Fibroblast of villous mesenchyme (primary cell): Measurements from ENCODE around the gene SALL4. TPM values are rescaled to one million over a fixed set of nuclear protein-coding genes. Genes with fewer than 3 reads are reported as not detected.

Source experiments
- DNase-seq: peaks from one replicate; pipeline ENCODE4 v3.0.0-alpha.2; 2010; ENCODE audit warnings: low read depth
- H3K4me3 ChIP-seq: 2 replicates; pipeline ENCODE4 v1.5.1; 2011; ENCODE audit warnings: low read depth, mild to moderate bottlenecking, low read length
- CTCF ChIP-seq: IDR thresholded peaks from 2 replicates; pipeline ENCODE4 v1.5.1; 2012; ENCODE audit warnings: low read depth, mild to moderate bottlenecking, low read length; ENCODE audit not compliant: insufficient read depth
- total RNA-seq: library from RNA; depleted of rRNA; stranded (reverse); fragments of >200 nt; gene quantifications from 2 replicates; pipeline ENCODE4 v1.2.3, GENCODE V29; 2012

The SALL4 gene
- total RNA-seq, 1 donor = 0.43 TPM

- TF ChIP-seq CTCF = no peak
- H3K4me3 ChIP-seq = no peak overlapping the region
- DNase-seq = no peak
Observed at GRCh38 chr20:51812861-51813260, 10.5 kb upstream of the SALL4 start.

- no peak for TF ChIP-seq CTCF
- DNase-seq = no peak
- no peak overlapping the region for H3K4me3 ChIP-seq
Observed at GRCh38 chr20:51811514-51812128, 9.3 kb upstream of the SALL4 start.

- no peak for TF ChIP-seq CTCF
- no peak overlapping the region for H3K4me3 ChIP-seq
- peak; percentile 92 for DNase-seq
Observed at GRCh38 chr20:51811042-51811355, 8.7 kb upstream of the SALL4 start.

GRCh38 chr20:51810155-51811041, 8.1 kb upstream of the SALL4 start:
- no peak for TF ChIP-seq CTCF
- H3K4me3 ChIP-seq = no peak overlapping the region
- DNase-seq = peak; percentile 37

GRCh38 chr20:51807720-51808250, 5.5 kb upstream of the SALL4 start:
- DNase-seq = peak; percentile 51
- TF ChIP-seq CTCF = no peak
- H3K4me3 ChIP-seq = no peak overlapping the region

- DNase-seq = no peak
- no peak overlapping the region for H3K4me3 ChIP-seq
- no peak for TF ChIP-seq CTCF
Observed at GRCh38 chr20:51804754-51805153, 2.4 kb upstream of the SALL4 start.
